SJCRH30 (cell line): Measurements from ENCODE around the gene ARAP2. TPM values are rescaled to one million over a fixed set of nuclear protein-coding genes. Genes with fewer than 3 reads are reported as not detected.

Experiments used
- total RNA-seq: library from RNA; depleted of rRNA; stranded (reverse); fragments of >200 nt; shearing (Covaris generic); gene quantifications from 2 replicates; pipeline ENCODE4 v1.2.3, GENCODE V29; 2014; rRNA removed

ARAP2 gene
- total RNA-seq, 1 experiment from 2014 or later: 1.3 TPM

Other genes with a start within 250 kb of the ARAP2 start
- not detected in 2 replicates for gene DTHD1, start 37.1 kb upstream of the ARAP2 start, total RNA-seq